AG04450 (cell line): ENCODE measurements around the gene SUPT6H. TPM values are rescaled to one million over a fixed set of nuclear protein-coding genes. Genes with fewer than 3 reads are reported as not detected.
"Not testable (repeated sequence)": the region's sequence is repeated elsewhere in the genome, so short reads cannot be mapped to it uniquely, and the experiment has no call there.

Source experiments
- CTCF ChIA-PET: fragments of 300-600, 350-600 bp; formaldehyde crosslinking; extraction: SDS; loops from one replicate; lab custom pipeline; 2022; ENCODE audit warnings: antibody characterized with exemption, inconsistent platforms; lab: Charles Lee
- POLR2A ChIA-PET: fragments of 350-600 bp; formaldehyde crosslinking; extraction: SDS; loops from one replicate; lab custom pipeline; 2021; ENCODE audit warnings: antibody characterized with exemption, inconsistent platforms; lab: Yijun Ruan, JAX
- DNase-seq: peaks from one replicate; pipeline ENCODE4 v3.0.0-alpha.2; 2011; ENCODE audit warnings: low read depth, low spot score
- H3K27ac ChIP-seq: one replicate; pipeline ENCODE4 v1.5.1; 2012; ENCODE audit warnings: low read depth, low read length, control low read depth
- H3K27me3 ChIP-seq: one replicate; pipeline ENCODE4 v1.6.0; 2012; ENCODE audit warnings: low read length; ENCODE audit not compliant: control insufficient read depth, insufficient read depth
- H3K4me3 ChIP-seq: 2 replicates; pipeline ENCODE4 v1.5.1; 2011; ENCODE audit warnings: mild to moderate bottlenecking, low read depth, low read length, control low read depth
- H3K9me3 ChIP-seq: 2 replicates; pipeline ENCODE4 v1.5.1; 2012; ENCODE audit warnings: low read length; ENCODE audit not compliant: control insufficient read depth, insufficient read depth
- CTCF ChIP-seq: IDR thresholded peaks from 2 replicates; pipeline ENCODE4 v1.5.1; 2011; ENCODE audit warnings: low read depth, low read length, control low read depth, inconsistent platforms
- polyA plus RNA-seq: library from polyadenylated mRNA; depleted of rRNA; stranded (reverse); fragments of >200 nt; gene quantifications from 2 replicates; pipeline ENCODE4 v1.2.3, GENCODE V29; 2011

SUPT6H gene
- polyA plus RNA-seq, 1 experiment, result 41.0 TPM

GRCh38 chr17:28734712-28735241, 72.8 kb downstream of the SUPT6H start:
- ChIA-PET CTCF (interaction anchor here (1.0 kb wide), 1 partner anchor 15 kb away, joined by 3 read pairs; no protein-coding TSS in a partner anchor), POLR2A (interaction anchor here (1.1 kb wide), 1 partner anchor 9 kb away, joined by 3 read pairs; no protein-coding TSS in a partner anchor)
- no peaks in the 10 kb centered on the region for H3K27me3 ChIP-seq
- peaks cover 5% of the 10 kb centered on the region for H3K9me3 ChIP-seq
- DNase-seq, result no peak
- TF ChIP-seq CTCF, result no peak
- no peak overlapping the region for H3K4me3 ChIP-seq
- H3K27ac ChIP-seq, result no peak overlapping the region

- POLR2A ChIA-PET, result interaction anchor here (1.0 to 1.1 kb wide), 2 partner anchors 10 to 16 kb away, joined by 3 read pairs; partner anchors contain the start of gene RPL23A
- Histone ChIP-seq H3K9me3 (peaks cover 7% of the 10 kb centered on the region), H3K4me3 (no peak overlapping the region), H3K27me3 (no peaks in the 10 kb centered on the region), H3K27ac (no peak overlapping the region)
- CTCF ChIA-PET, result interaction anchor here (1.0 kb wide), 1 partner anchor 15 kb away, joined by 3 read pairs; no protein-coding TSS in a partner anchor
- no peak for DNase-seq
- no peak for TF ChIP-seq CTCF
These were observed 73.3 kb downstream of the SUPT6H start for GRCh38 chr17:28735242-28735722.

- CTCF ChIA-PET, result interaction anchor here (1.0 kb wide), 1 partner anchor 14 kb away, joined by 3 read pairs; no protein-coding TSS in a partner anchor
- not testable (repeated sequence) for H3K4me3 ChIP-seq, H3K9me3 ChIP-seq, H3K27ac ChIP-seq, H3K27me3 ChIP-seq, DNase-seq
- POLR2A ChIA-PET, result interaction anchor here (1.0 kb wide), 1 partner anchor 17 kb away, joined by 3 read pairs; the partner anchor contains the start of gene RPL23A
These were observed 74.1 kb downstream of the SUPT6H start for GRCh38 chr17:28735913-28736769.

- CTCF ChIA-PET, result no interaction called here
- TF ChIP-seq CTCF, result no peak
These were observed 75.3 kb downstream of the SUPT6H start for GRCh38 chr17:28737316-28737715.

GRCh38 chr17:28737770-28738679, 76.0 kb downstream of the SUPT6H start:
- ChIA-PET POLR2A (no interaction called here), CTCF (no interaction called here)

More at GRCh38 chr17:28737316-28737715, 75.3 kb downstream of the SUPT6H start:
- H3K27me3 ChIP-seq, result no peaks in the 10 kb centered on the region
- H3K4me3 ChIP-seq, result no peak overlapping the region
- no peak for DNase-seq
- H3K27ac ChIP-seq, result no peak overlapping the region
- H3K9me3 ChIP-seq, result peaks cover 9% of the 10 kb centered on the region
- POLR2A ChIA-PET, result no interaction called here

More at GRCh38 chr17:28737770-28738679, 76.0 kb downstream of the SUPT6H start:
- no peak for DNase-seq
- no peak overlapping the region for H3K4me3 ChIP-seq
- peaks cover 9% of the 10 kb centered on the region for H3K9me3 ChIP-seq
- no peaks in the 10 kb centered on the region for H3K27me3 ChIP-seq
- TF ChIP-seq CTCF, result no peak
- H3K27ac ChIP-seq, result no peak overlapping the region
